DMS53 treated with DMSO at 0.1 percent for 48 hours (cell line): ENCODE results near the gene GDPD4.

ENCODE experiments used
- DNase-seq: peaks from one replicate; lab custom pipeline; 2025; ENCODE audit not compliant: unreplicated experiment; lab: John Stamatoyannopoulos, UW

Gene GDPD4

GRCh38 chr11:77299528-77299993 lies 1.9 kb downstream of the GDPD4 start:
- DNase-seq: peak; percentile 100

- DNase-seq: no peak
Observed at GRCh38 chr11:77294040-77294439, 7.4 kb downstream of the GDPD4 start.

- no peak for DNase-seq
Observed at GRCh38 chr11:77289737-77290136, 11.7 kb downstream of the GDPD4 start.

GRCh38 chr11:77287615-77288273 lies 13.7 kb downstream of the GDPD4 start:
- peak; percentile 22 for DNase-seq

- no peak for DNase-seq
Observed at GRCh38 chr11:77287136-77287535, 14.3 kb downstream of the GDPD4 start.

GRCh38 chr11:77284476-77285468 lies 16.7 kb downstream of the GDPD4 start:
- DNase-seq: no peak

- DNase-seq: no peak
Observed at GRCh38 chr11:77283101-77283500, 18.4 kb downstream of the GDPD4 start.

GRCh38 chr11:77278595-77279506 lies 22.6 kb downstream of the GDPD4 start:
- peak; percentile 33 for DNase-seq

GRCh38 chr11:77276271-77276670 lies 25.2 kb downstream of the GDPD4 start:
- no peak for DNase-seq

GRCh38 chr11:77270921-77271320 lies 30.6 kb downstream of the GDPD4 start:
- DNase-seq: no peak

- no peak for DNase-seq
Observed at GRCh38 chr11:77269484-77270123, 31.9 kb downstream of the GDPD4 start.

- no peak for DNase-seq
Observed at GRCh38 chr11:77267962-77268361, 33.5 kb downstream of the GDPD4 start.

- DNase-seq: no peak
Observed at GRCh38 chr11:77266766-77267165, 34.7 kb downstream of the GDPD4 start.

GRCh38 chr11:77262803-77263202 lies 38.7 kb downstream of the GDPD4 start:
- DNase-seq: no peak

GRCh38 chr11:77259641-77260040 lies 41.8 kb downstream of the GDPD4 start:
- no peak for DNase-seq

- DNase-seq: no peak
Observed at GRCh38 chr11:77253690-77254089, 47.8 kb downstream of the GDPD4 start.

- DNase-seq: peak; percentile 79
Observed at GRCh38 chr11:77252555-77253270, 48.8 kb downstream of the GDPD4 start.

- peak; percentile 71 for DNase-seq
Observed at GRCh38 chr11:77250881-77251640, 50.4 kb downstream of the GDPD4 start.

- DNase-seq: no peak
Observed at GRCh38 chr11:77249427-77249826, 52.1 kb downstream of the GDPD4 start.
